ENCODE measurements around the gene EXOC6B. TPM values are rescaled to one million over a fixed set of nuclear protein-coding genes. Genes with fewer than 3 reads are reported as not detected.

The EXOC6B gene
- total and polyA plus RNA-seq, 2 of the 8 experiments (the other 6 are each of a cell fraction or from before 2014, with no cell fraction given) = 13.5 to 33.0 TPM

DNA sequence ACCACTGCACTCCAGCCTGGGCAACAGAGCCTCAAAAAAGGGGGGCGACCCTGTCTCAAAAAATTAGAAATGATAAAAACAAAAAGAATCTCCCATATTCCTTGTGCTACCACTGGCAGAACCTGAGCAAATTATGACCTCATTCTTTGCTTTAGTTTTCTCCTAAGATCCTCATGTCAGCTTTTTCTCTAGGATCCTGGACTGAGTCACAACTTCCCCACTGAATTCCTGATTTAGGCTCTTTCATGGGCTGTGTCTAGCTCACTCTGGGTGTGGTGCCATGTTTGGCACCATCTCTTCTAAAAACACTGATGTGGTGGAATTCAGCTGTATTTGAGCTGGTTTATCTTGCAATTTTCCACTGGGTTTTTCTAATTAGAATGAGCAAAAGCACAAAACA is 37.1 kb downstream of the EXOC6B start:
- FAIRE-seq (no peak), DNase-seq (ENCODE audit: low read depth in 1 of 2, low spot score in 2 of 2) (no peak)
- Histone ChIP-seq H2BK120ac (replicated peaks; ENCODE audit: low read depth, low read length) (no peak overlapping the region), H3K4ac (replicated peaks; ENCODE audit: insufficient read length, low read depth, low read length) (no peak overlapping the region), H3K79me2 (ENCODE audit: control insufficient read depth in 1 of 2, insufficient read depth in 2 of 2, low read length in 2 of 2) (no peaks in the 10 kb centered on the region; a peak in 1 of 4 replicates), H3K4me2 (ENCODE audit: insufficient read depth in 1 of 2, low read depth in 2 of 2, low read length in 2 of 2) (no peak overlapping the region), H2AFZ (ENCODE audit: low read length) (no peak overlapping the region), H3K36me3 (ENCODE audit: control insufficient read depth in 2 of 4, insufficient read depth in 4 of 4, low read length in 3 of 4) (no peaks in the 10 kb centered on the region), H2BK5ac (ENCODE audit: low read depth, low read length) (no peak overlapping the region), H2AK5ac (ENCODE audit: low read depth, low read length) (no peak overlapping the region), H4K5ac (ENCODE audit: insufficient read length, low read depth, low read length) (no peak overlapping the region), H2BK20ac (ENCODE audit: low read length) (no peak overlapping the region), H4K8ac (ENCODE audit: extremely low read depth, insufficient read depth, low read length) (no peak overlapping the region), H3K9ac (replicated peaks in 1 of 4; ENCODE audit: extremely low read depth in 1 of 4, low read depth in 3 of 4, low read length in 3 of 4) (no peak overlapping the region), H3K27me3 (replicated peaks in 1 of 4; ENCODE audit: control insufficient read depth in 3 of 4, extremely low read depth in 1 of 4, insufficient read depth in 3 of 4, low read length in 3 of 4) (no peaks in the 10 kb centered on the region), H3K23ac (ENCODE audit: insufficient read length) (no peak overlapping the region), H3K27ac (ENCODE audit: low read depth, low read length) (no peak overlapping the region), H3K4me3 (ENCODE audit: extremely low read depth in 1 of 4, insufficient read depth in 2 of 4, low read depth in 3 of 4, low read length in 4 of 4) (no peak overlapping the region), H3K79me1 (ENCODE audit: low read depth, low read length) (0 out of 2 replicates have a peak, but pooled peaks cover 2% of the 10 kb centered on the region), H4K20me1 (replicated peaks in 1 of 2; ENCODE audit: control insufficient read depth in 1 of 2, insufficient read depth in 2 of 2, low read length in 2 of 2) (no peaks in the 10 kb centered on the region), H3K56ac (replicated peaks; ENCODE audit: insufficient read length, low read depth, low read length) (no peak overlapping the region), H3K4me1 (replicated peaks in 1 of 4; ENCODE audit: control insufficient read depth in 3 of 4, insufficient read depth in 4 of 4, low read length in 3 of 4) (no peaks in the 10 kb centered on the region), H3K14ac (ENCODE audit: insufficient read length) (no peak overlapping the region), H3K18ac (ENCODE audit: extremely low read depth, low read length) (no peak overlapping the region), H3K9me3 (ENCODE audit: insufficient read depth in 2 of 2, low read depth in 1 of 2, low read length in 1 of 2) (no peaks in the 10 kb centered on the region; a peak in 1 of 4 replicates), H3K23me2 (ENCODE audit: low read depth, low read length) (no peaks in the 10 kb centered on the region), H2BK12ac (ENCODE audit: low read depth, low read length) (no peak overlapping the region), H4K91ac (replicated peaks; ENCODE audit: insufficient read length, low read length) (no peak overlapping the region), H2BK15ac (ENCODE audit: low read length) (no peak overlapping the region)
- POLR2A ChIA-PET (ENCODE audit: partially characterized antibody) = no interaction called here
- TF ChIP-seq GABPA (IDR thresholded peaks at IDR 0.05; ENCODE audit: borderline replicate concordance, insufficient read depth, low read length) = no peak
- TF ChIP-seq HDAC6 (IDR thresholded peaks at IDR 0.05; ENCODE audit: low read depth, low read length) = no peak
- no peak for TF ChIP-seq CEBPB (IDR thresholded peaks at IDR 0.05; ENCODE audit: low read depth, low read length)
- no peak for TF ChIP-seq CHD1 (IDR thresholded peaks at IDR 0.05; ENCODE audit: low read depth, low read length)
- no peak for TF ChIP-seq TBP (IDR thresholded peaks at IDR 0.05; ENCODE audit: low read depth, low read length)
- TF ChIP-seq, protein P1, sequence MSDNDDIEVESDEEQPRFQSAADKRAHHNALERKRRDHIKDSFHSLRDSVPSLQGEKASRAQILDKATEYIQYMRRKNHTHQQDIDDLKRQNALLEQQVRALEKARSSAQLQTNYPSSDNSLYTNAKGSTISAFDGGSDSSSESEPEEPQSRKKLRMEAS (IDR thresholded peaks at IDR 0.05) = no peak
- 88% methylated on average over 1 of the region's 1 CpG; no CpG with 5 or more reads in 1 of the 2 experiments for WGBS, 2 experiments (ENCODE audit: extremely low coverage in 1 of 2, insufficient coverage in 1 of 2, insufficient read length in 1 of 2, insufficient replicate concordance in 2 of 2, low coverage in 1 of 2, low lambda C conversion rate in 2 of 2, missing lambda C conversion rate in 1 of 2)
- CTCF ChIA-PET (ENCODE audit: partially characterized antibody) = interaction anchor here (1.0 to 1.3 kb wide), 3 partner anchors 9 to 74 kb away, joined by 3 to 5 read pairs (median 3); no protein-coding TSS in a partner anchor
